Lower lobe of right lung (tissue), 2 donors: Measurements from ENCODE around the gene PCAT6. TPM values are rescaled to one million over a fixed set of nuclear protein-coding genes. Genes with fewer than 3 reads are reported as not detected.

Experiments used
- ATAC-seq, 2 donors: fragments of 200-7000 bp; cut with Tn5 transposase; one replicate each; pipeline ENCODE4 v1.9.1; 2020 to 2022; ENCODE audit warnings: mild to moderate bottlenecking in 2 of 2, moderate library complexity in 2 of 2
- DNase-seq: peaks from one replicate; pipeline ENCODE4 v3.0.0-alpha.2; 2020
- H3K27ac ChIP-seq: fragments of 200-600 bp; one replicate; pipeline ENCODE4 v1.8.0; 2022
- H3K27me3 ChIP-seq: fragments of 200-600 bp; one replicate; pipeline ENCODE4 v1.8.0; 2022; ENCODE audit warnings: low read depth
- H3K36me3 ChIP-seq: fragments of 200-600 bp; one replicate; pipeline ENCODE4 v1.8.0; 2022; ENCODE audit warnings: mild to moderate bottlenecking
- H3K4me1 ChIP-seq: fragments of 200-600 bp; one replicate; pipeline ENCODE4 v1.8.0; 2022
- H3K4me3 ChIP-seq: fragments of 200-600 bp; one replicate; pipeline ENCODE4 v1.8.0; 2022; ENCODE audit warnings: mild to moderate bottlenecking
- H3K9me3 ChIP-seq: fragments of 200-600 bp; one replicate; pipeline ENCODE4 v1.8.0; 2022
- CTCF ChIP-seq: fragments of 200-600 bp; IDR thresholded peaks from one replicate; pipeline ENCODE4 v1.8.0; 2022; ENCODE audit warnings: antibody characterized with exemption, mild to moderate bottlenecking
- intact Hi-C: fragments of 100-400 bp; cut with DNase I; formaldehyde crosslinking; loops from one replicate; pipeline ENCODE4 v1.11.0; 2022
- total RNA-seq: library from RNA; stranded (reverse); fragmentation: NEBNext Ultra II Directional; extraction: Animal tissue kit (Norgen Biotek cat#: 25700); gene quantifications from one replicate; pipeline ENCODE4 v1.2.1, GENCODE V29; 2021
- donor health status: DM: no; HTN: yes; CAD: no; lungs with severe emphysema.

PCAT6 gene
- total RNA-seq, 1 donor from 2014 or later, result 0.71 TPM

DNA sequence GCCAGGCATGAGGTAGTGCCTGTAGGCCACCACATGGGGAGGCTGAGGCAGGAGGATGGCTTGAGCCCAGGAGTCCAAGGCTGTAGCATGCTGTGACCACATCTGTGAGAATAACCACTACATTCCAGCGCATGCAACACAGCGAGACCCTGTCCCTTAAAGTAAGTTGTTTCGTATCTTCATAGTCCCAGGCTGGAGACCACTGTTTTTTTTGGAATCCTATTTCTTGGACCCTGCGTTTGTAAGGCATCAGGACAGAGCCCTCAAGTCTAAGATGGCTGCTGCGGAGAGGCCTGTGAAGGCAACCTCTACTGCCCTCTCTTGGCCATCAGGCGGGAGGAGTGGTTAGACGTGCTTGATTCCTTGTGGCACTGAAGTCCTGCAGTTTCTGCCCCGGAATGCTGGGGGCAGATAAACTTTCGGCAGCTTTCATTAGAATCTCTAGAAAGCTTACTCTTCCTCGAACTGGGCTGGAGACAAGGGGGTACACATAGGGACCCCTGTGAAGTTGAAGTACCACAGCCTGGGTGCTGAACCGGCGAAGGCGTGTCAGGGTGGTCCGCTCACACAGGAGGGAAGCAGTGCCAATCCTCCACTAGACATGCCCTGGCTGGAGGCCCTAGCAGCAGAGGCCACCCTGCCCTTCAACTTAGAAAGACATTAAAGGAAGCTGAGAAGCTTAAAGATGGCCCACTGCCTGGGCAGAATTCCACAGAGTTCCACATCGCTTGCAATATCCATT is 41.6 kb downstream of the PCAT6 start:
- intact Hi-C loops, result no loop called here
- Histone ChIP-seq H3K36me3 (no peaks in the 10 kb centered on the region), H3K4me1 (no peaks in the 10 kb centered on the region), H3K27me3 (no peaks in the 10 kb centered on the region), H3K9me3 (no peaks in the 10 kb centered on the region), H3K27ac (no peak overlapping the region), H3K4me3 (no peak overlapping the region)
- TF ChIP-seq CTCF, result peak; percentile 48
- no peak for DNase-seq
- peak; percentile 75 to 80 for ATAC-seq

DNA sequence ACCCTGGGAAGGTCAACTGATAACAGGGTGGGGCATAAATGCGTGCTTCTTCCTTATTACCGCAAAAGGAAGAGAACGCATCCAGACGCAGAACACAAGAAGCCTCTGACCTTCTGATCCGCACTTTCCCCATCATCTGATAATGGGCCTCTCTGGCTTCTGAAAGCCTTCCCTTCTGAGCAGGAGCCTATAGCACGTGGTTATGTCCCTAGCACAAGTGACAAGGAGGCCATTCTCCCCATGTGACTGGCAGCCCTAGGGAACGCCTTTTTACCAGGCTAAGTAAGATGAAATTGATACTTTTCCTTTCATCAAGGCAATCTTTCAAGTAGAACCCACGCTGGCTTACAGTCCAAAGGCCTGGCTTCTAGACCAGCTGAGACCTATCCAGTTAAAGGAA is 44.0 kb downstream of the PCAT6 start:
- H3K27ac ChIP-seq, result no peak overlapping the region
- intact Hi-C loops, result no loop called here
- peaks cover 6% of the 10 kb centered on the region for H3K4me1 ChIP-seq
- no peaks in the 10 kb centered on the region for H3K27me3 ChIP-seq
- DNase-seq, result no peak
- no peak for ATAC-seq
- no peak for TF ChIP-seq CTCF
- no peak overlapping the region for H3K4me3 ChIP-seq
- no peaks in the 10 kb centered on the region for H3K9me3 ChIP-seq
- H3K36me3 ChIP-seq, result no peaks in the 10 kb centered on the region

- DNase-seq (no peak), ATAC-seq (no peak)
- Histone ChIP-seq H3K9me3 (no peaks in the 10 kb centered on the region), H3K36me3 (no peaks in the 10 kb centered on the region), H3K27me3 (no peaks in the 10 kb centered on the region), H3K4me3 (no peak overlapping the region), H3K27ac (no peak overlapping the region), H3K4me1 (peaks cover 11% of the 10 kb centered on the region)
- intact Hi-C loops, result no loop called here
- TF ChIP-seq CTCF, result no peak
Observed at GRCh38 chr1:202856014-202856413, 45.3 kb downstream of the PCAT6 start.

DNA sequence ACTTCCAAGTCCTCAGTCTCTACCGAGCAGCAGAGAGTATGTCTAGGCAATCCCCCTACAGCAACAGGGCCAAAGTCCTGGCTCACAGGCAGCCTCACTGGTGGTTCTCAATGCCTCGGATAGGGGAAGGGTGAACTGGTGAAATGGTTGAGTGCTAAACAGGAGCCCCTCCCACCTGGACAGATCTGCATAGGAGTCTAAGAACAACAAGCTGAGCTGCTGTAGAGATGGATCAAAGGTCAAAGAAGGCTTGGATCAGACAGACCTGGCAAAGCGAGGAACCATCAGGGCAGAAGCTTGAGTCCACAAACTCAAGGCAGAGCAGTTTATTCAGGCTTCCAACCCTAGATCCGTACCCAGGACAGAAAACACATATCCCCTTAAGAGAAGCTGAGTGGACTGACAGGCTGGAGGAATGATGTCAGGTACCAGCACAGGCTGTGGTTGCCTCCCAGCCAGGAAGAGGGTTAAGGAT is 46.4 kb downstream of the PCAT6 start:
- no peaks in the 10 kb centered on the region for H3K9me3 ChIP-seq
- ATAC-seq, result no peak
- H3K4me3 ChIP-seq, result no peak overlapping the region
- TF ChIP-seq CTCF, result no peak
- intact Hi-C loops, result no loop called here
- no peak for DNase-seq
- H3K27me3 ChIP-seq, result no peaks in the 10 kb centered on the region
- H3K27ac ChIP-seq, result no peak overlapping the region
- H3K4me1 ChIP-seq, result peaks cover 17% of the 10 kb centered on the region
- H3K36me3 ChIP-seq, result no peaks in the 10 kb centered on the region

DNA sequence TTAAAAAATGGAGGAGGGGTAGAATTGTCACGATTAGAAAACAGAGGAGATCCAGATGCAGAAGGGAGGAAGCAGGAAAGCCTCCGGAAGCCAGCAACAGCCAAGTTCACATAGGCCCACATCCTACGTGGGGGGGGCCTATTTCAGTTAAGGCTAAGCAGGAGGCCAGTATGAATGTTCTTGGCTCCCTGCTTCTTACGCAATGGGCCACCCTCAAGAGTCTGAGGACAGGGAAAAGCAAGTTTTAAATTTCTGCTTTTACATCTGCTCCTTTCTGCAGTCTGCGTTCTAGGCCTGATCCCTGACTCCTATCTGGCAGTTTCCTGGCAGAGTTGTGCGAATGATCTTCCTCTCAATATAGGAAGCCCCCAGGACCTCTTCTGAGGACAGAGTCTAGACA is 47.6 kb downstream of the PCAT6 start:
- DNase-seq (no peak), ATAC-seq (no peak)
- TF ChIP-seq CTCF, result no peak
- intact Hi-C loops, result no loop called here
- Histone ChIP-seq H3K9me3 (no peaks in the 10 kb centered on the region), H3K4me3 (no peak overlapping the region), H3K4me1 (peaks cover 18% of the 10 kb centered on the region), H3K36me3 (no peaks in the 10 kb centered on the region), H3K27me3 (no peaks in the 10 kb centered on the region), H3K27ac (peak overlapping the region; percentile 60)
